Vagina (tissue), 2 donors: ENCODE data around the gene MEOX1. TPM values are rescaled to one million over a fixed set of nuclear protein-coding genes. Genes with fewer than 3 reads are reported as not detected.

Experiments
- DNase-seq, 2 donors: peaks; one replicate each; pipeline ENCODE4 v3.0.0-alpha.2; 2017; ENCODE audit errors: extremely low spot score in 2 of 2
- H3K27ac ChIP-seq: fragments of 200-600 bp; sonication (generic); one replicate; pipeline ENCODE4 v1.5.1; 2019
- H3K27me3 ChIP-seq: fragments of 200-600 bp; sonication (generic); one replicate; pipeline ENCODE4 v1.5.1; 2019
- H3K36me3 ChIP-seq, 2 donors: fragments of 200-600 bp; sonication (generic); one replicate each; pipeline ENCODE4 v1.5.1; 2017 to 2019
- H3K4me1 ChIP-seq: fragments of 200-600 bp; sonication (generic); one replicate; pipeline ENCODE4 v1.5.1; 2019
- H3K4me3 ChIP-seq, 2 donors: fragments of 200-600 bp; sonication (generic); 1 replicate in 1 of 2; 2 replicates in 1 of 2; pipeline ENCODE4 v1.5.1; 2016 to 2019
- H3K9me3 ChIP-seq: fragments of 200-600 bp; sonication (generic); one replicate; pipeline ENCODE4 v1.5.1; 2019
- POLR2A ChIP-seq, 2 donors: fragments of 450-650 bp; IDR thresholded peaks; one replicate each; pipeline ENCODE4 v1.6.1; 2017; ENCODE audit warnings: antibody characterized with exemption in 2 of 2, mild to moderate bottlenecking in 2 of 2, moderate library complexity in 2 of 2
- POLR2AphosphoS5 ChIP-seq, 2 donors: sonication (generic); formaldehyde crosslinking; IDR thresholded peaks; one replicate each; pipeline ENCODE4 v1.9.0; 2017; ENCODE audit warnings: antibody characterized with exemption in 2 of 2, mild to moderate bottlenecking in 2 of 2, low read depth in 1 of 2; ENCODE audit not compliant: insufficient read depth in 1 of 2
- intact Hi-C: fragments of 100-400 bp; cut with DNase I; formaldehyde crosslinking; loops from one replicate; pipeline ENCODE4 v1.15.1; 2023
- total RNA-seq: library from RNA; depleted of rRNA; stranded (reverse); fragments of >200 nt; gene quantifications from one replicate; pipeline ENCODE4 v1.2.3, GENCODE V29; 2016
- TF ChIP-seq, protein P1 (sequence below), 3 experiments: fragments of 450-650 bp in 2 of 3; fragments of 200-600 bp in 1 of 3; sonication (generic) in 1 of 3; IDR thresholded peaks; one replicate each; pipeline ENCODE4 v1.5.1; 2017 to 2019; ENCODE audit warnings: antibody characterized with exemption in 3 of 3, mild to moderate bottlenecking in 2 of 3, moderate library complexity in 2 of 3

MEOX1 gene
- total RNA-seq, 1 donor from 2014 or later: 4.7 TPM

DNA sequence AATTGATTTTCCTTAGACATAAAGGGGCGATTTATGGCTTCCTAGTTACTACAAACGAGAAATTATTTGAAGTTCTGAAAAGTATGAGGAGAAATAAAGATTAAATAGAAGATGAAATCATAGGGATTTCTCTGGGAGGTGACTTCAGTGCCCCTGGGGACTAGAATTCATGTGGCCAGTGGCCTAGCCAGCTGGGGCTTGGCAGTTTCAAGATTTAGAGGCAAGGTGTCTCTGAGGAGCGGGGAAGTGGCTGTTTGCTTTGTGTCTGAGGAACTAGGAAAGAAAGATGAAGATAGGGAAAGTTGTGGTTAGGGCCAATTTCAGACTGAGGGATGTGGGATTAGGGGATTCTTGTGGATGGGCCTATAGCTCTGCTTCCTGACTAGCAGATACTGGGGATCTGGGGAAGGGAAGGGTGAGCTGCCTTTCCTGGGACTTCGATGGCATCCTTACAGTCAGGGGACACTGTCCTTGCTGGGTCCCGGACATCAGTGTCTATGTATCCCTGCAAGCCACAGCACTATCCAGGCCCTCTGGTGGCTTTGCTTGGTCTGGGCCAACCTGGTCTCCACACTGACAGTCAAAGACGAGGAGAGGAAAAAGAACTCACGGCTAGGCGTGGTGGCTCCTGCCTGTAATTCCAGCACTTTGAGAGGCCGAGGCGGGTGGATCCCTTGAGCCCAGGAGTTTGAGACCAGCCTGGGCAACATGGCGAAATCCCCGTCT, 22.4 kb upstream of the MEOX1 start:
- no peak overlapping the region for H3K4me3 ChIP-seq

DNA sequence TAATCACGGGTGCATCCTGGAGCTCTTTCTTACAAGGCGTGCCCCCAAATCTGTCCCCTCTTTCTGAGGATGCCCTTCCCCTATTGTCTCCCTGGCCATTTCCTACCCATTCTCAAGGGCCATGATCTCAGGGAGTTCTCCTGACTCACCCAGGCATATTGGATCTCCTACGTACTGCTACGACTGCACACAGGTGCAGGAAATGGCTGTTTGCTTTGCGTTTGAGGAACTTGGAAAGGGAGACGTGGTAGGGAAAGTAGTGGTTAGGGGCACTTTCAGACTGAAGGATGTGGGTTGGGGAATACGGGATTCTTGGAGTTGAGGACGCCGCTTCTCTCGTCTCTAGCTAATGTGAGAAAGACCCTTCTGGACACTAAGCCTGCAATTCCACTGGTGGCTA, 18.7 kb upstream of the MEOX1 start:
- DNase-seq: no peak
- Histone ChIP-seq H3K9me3 (no peaks in the 10 kb centered on the region), H3K27me3 (no peaks in the 10 kb centered on the region), H3K4me3 (no peak overlapping the region), H3K4me1 (peaks cover 21% of the 10 kb centered on the region), H3K27ac (no peak overlapping the region), H3K36me3 (no peaks in the 10 kb centered on the region)
- no peak for TF ChIP-seq POLR2A (IDR thresholded peaks at IDR 0.05)
- TF ChIP-seq POLR2AphosphoS5 (IDR thresholded peaks at IDR 0.05; ENCODE audit: insufficient read depth in 1 of 2, low read depth in 1 of 2): no peak
- TF ChIP-seq, protein P1, sequence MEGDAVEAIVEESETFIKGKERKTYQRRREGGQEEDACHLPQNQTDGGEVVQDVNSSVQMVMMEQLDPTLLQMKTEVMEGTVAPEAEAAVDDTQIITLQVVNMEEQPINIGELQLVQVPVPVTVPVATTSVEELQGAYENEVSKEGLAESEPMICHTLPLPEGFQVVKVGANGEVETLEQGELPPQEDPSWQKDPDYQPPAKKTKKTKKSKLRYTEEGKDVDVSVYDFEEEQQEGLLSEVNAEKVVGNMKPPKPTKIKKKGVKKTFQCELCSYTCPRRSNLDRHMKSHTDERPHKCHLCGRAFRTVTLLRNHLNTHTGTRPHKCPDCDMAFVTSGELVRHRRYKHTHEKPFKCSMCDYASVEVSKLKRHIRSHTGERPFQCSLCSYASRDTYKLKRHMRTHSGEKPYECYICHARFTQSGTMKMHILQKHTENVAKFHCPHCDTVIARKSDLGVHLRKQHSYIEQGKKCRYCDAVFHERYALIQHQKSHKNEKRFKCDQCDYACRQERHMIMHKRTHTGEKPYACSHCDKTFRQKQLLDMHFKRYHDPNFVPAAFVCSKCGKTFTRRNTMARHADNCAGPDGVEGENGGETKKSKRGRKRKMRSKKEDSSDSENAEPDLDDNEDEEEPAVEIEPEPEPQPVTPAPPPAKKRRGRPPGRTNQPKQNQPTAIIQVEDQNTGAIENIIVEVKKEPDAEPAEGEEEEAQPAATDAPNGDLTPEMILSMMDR (IDR thresholded peaks at IDR 0.05): no peak
- intact Hi-C loops: no loop called here

More for the DNA sequence above, 22.4 kb upstream of the MEOX1 start:
- TF ChIP-seq POLR2A (IDR thresholded peaks at IDR 0.05) (no peak), POLR2AphosphoS5 (IDR thresholded peaks at IDR 0.05; ENCODE audit: insufficient read depth in 1 of 2, low read depth in 1 of 2) (no peak)
- TF ChIP-seq, protein P1 (IDR thresholded peaks at IDR 0.05): no peak
- no peaks in the 10 kb centered on the region for H3K9me3 ChIP-seq
- H3K27me3 ChIP-seq: no peaks in the 10 kb centered on the region
- intact Hi-C loops: no loop called here
- H3K4me1 ChIP-seq: no peaks in the 10 kb centered on the region
- no peak for DNase-seq
- no peaks in the 10 kb centered on the region for H3K36me3 ChIP-seq
- no peak overlapping the region for H3K27ac ChIP-seq

GRCh38 chr17:43679911-43680310, 18.2 kb upstream of the MEOX1 start:
- Histone ChIP-seq H3K27ac (no peak overlapping the region), H3K36me3 (no peaks in the 10 kb centered on the region), H3K4me3 (no peak overlapping the region), H3K27me3 (no peaks in the 10 kb centered on the region), H3K9me3 (no peaks in the 10 kb centered on the region), H3K4me1 (peaks cover 23% of the 10 kb centered on the region)
- TF ChIP-seq, protein P1 (IDR thresholded peaks at IDR 0.05): no peak
- TF ChIP-seq POLR2A (IDR thresholded peaks at IDR 0.05) (no peak), POLR2AphosphoS5 (IDR thresholded peaks at IDR 0.05; ENCODE audit: insufficient read depth in 1 of 2, low read depth in 1 of 2) (no peak)
- intact Hi-C loops: no loop called here
- DNase-seq: no peak

DNA sequence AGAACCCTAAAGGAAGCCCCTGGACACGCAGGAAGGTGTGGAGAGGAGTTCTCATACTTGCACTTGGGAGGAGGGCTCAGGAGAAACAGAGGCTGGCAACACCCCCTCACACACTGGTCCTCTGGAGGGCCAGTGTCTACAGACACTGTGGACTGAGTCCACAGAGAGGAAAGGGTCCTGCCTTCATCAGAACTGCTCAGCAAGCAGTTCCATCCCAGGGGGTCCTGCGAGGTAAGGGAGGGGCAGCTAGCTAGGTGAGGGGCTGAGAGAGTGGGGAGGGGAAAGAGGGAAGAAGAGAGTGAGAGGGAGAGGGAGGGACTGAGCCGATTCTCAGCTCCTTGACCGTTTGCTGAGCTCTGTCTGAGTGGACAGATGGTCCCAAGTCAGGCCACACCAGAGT, 17.7 kb upstream of the MEOX1 start:
- no peaks in the 10 kb centered on the region for H3K9me3 ChIP-seq
- no peak for DNase-seq
- intact Hi-C loops: no loop called here

GRCh38 chr17:43676471-43676870, 14.7 kb upstream of the MEOX1 start:
- no peaks in the 10 kb centered on the region for H3K9me3 ChIP-seq
- TF ChIP-seq POLR2A (IDR thresholded peaks at IDR 0.05) (no peak), POLR2AphosphoS5 (IDR thresholded peaks at IDR 0.05; ENCODE audit: insufficient read depth in 1 of 2, low read depth in 1 of 2) (no peak)
- TF ChIP-seq, protein P1 (IDR thresholded peaks at IDR 0.05): no peak
- no peak for DNase-seq
- no peaks in the 10 kb centered on the region for H3K27me3 ChIP-seq
- H3K4me1 ChIP-seq: peaks cover 28% of the 10 kb centered on the region
- H3K36me3 ChIP-seq: no peaks in the 10 kb centered on the region
- H3K27ac ChIP-seq: no peak overlapping the region
- no peak overlapping the region for H3K4me3 ChIP-seq
- intact Hi-C loops: no loop called here

More for the DNA sequence above, 17.7 kb upstream of the MEOX1 start:
- Histone ChIP-seq H3K27me3 (no peaks in the 10 kb centered on the region), H3K27ac (no peak overlapping the region), H3K4me3 (no peak overlapping the region), H3K36me3 (no peaks in the 10 kb centered on the region), H3K4me1 (peaks cover 23% of the 10 kb centered on the region)
- no peak for TF ChIP-seq POLR2A (IDR thresholded peaks at IDR 0.05)
- no peak for TF ChIP-seq POLR2AphosphoS5 (IDR thresholded peaks at IDR 0.05; ENCODE audit: insufficient read depth in 1 of 2, low read depth in 1 of 2)
- TF ChIP-seq, protein P1 (IDR thresholded peaks at IDR 0.05): no peak
